NCI-H510A (cell line): ENCODE measurements around the gene MAML2.

Experiments
- DNase-seq: peaks from one replicate; lab custom pipeline; 2025; lab: John Stamatoyannopoulos, UW

MAML2 gene

DNA sequence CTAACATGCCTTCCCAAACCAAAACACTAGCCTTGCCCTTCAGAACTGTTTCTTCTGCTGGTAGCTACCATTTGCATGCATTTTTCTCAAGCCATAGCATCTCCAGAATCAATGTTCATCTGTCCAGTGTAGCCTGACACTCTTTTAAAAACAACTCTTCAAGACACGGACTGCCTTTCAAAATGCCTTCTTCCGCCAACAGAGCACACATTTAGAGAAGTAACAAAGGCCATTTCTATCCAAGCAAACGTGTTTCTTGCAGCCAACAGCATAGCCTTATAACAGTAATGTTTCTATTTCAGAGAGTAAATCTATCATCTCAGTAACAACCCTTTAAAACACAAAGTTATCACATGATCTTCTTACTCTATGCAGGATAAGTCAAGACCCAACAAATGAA, 275.8 kb downstream of the MAML2 start:
- DNase-seq: no peak

DNA sequence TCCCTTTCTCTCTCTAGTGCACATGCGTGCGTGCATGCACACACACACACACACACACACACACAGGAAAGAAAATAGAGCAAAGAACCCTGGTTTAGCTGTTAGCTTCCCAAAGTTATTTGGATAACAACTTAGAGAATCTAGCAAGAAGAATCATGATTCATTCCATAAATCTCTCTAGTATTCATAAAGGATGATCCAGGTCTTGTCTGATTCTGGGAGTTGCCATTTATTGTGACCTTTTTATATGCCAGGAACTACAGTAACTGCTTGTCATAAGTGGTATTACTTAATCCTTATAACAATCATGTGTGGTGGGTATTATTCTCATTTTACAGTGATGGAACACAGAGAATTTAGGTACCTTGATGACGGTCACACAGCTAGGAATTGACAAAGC, 277.6 kb downstream of the MAML2 start:
- DNase-seq: no peak

DNA sequence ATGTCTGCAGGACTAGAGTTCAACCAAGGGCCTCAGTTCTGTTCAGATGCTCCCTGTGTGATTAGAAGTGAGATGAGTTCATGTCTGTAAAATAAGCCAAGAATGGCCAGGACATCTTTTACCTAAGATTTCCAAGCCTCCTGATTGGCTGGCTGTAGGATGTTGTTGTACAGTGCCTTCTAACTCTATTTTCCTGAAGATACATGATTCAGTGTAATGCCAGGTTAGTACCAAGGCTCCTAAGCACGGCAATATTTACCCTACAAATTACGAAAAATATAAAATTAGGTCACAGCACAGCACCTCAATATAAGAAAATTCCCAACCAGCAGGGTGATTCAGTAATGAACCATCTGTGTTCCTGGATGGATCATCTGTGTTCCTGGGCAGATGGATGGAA, 279.1 kb downstream of the MAML2 start:
- no peak for DNase-seq

DNA sequence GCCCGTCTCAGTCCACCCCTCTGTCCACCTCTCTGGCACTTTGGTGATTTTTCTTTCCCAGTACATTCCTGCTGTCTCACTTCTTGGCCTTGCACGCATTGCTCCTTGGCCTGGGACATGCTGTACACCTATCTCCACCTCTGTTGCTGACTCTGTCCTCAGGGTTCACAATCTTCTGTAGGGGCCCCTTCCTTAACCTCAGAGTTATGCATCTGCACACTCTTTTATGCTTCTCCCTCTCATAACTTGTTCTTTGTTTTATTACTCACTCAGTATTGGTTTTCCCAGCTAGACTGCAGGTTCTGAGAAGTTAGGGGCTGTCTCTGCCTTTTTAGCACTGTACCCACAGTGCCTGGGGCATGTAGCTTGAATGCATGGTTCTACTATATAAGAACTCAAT, 279.9 kb downstream of the MAML2 start:
- DNase-seq: no peak

DNA sequence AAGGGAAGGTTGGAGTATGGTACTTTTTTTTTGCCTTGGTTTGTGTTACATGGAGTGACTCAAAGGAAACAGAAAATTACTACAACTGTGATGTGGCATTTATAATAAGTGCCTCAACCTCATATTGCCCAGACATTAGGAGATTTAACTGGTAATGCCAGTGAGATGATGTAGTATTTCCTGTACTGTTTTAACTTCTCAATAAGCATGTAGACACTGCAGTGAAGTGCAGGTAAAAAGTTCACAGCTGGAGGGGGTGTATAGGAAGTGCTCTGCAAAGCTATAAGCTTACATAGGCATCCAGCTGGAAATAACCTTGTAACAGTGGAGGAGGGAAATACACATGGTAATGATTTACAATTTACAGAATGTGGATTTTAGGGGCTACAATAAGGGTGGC, 280.9 kb downstream of the MAML2 start:
- no peak for DNase-seq

DNA sequence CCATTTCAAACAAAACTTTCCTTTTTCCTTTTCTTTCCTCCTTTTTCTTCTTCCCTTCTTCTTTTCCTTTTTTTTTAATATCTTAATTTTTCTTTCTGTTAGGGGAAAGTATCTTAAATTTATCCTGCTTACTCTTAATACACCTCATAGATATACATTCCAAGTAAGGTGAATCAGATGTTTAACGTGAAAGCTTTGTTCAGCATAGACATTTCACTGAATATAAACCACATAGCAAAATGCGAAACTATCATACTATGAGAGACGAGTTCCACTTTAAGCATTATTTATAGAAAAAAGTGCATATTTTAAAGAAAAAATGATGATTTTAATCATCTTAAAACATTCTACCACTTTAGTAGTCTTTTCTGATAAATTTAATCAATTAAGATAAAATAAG, 281.3 kb downstream of the MAML2 start:
- no peak for DNase-seq

DNA sequence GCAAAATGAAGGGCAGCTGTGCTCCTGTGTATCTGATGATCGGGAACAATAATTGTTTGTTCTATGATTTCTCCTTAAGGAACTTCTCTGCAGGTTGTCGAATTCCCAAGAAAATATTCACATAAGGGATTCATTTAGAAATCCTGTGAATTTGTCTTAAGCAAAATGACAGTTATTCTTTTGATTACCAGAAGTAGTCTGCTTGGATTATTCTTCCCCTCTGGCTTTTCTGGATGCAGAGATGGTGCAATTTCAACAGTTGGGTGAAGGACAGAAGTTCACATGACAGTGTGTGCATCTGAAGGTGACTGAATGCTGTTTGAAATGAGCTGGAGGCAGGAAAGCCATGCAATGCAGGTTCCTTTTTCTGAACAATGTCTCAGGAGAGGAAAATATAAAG, 281.9 kb downstream of the MAML2 start:
- DNase-seq: no peak

DNA sequence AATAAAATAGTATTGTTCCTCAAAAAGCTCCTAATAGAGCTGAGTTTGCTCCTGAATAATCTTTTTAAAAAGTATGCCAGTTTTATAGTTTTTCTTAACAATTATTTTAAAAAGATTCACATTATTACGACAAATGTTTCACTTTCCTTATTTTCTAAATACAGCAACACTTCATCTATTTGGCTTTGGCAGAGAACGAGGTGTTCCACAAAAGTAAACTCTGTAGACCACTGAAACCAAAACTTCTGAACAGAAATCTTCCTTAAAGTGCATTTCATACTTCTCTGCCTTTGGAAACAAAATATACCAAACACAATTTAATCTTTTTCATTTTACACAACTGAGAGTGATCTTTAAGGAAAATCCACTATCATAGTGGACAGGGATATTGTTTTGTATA, 285.5 kb downstream of the MAML2 start:
- DNase-seq: no peak

DNA sequence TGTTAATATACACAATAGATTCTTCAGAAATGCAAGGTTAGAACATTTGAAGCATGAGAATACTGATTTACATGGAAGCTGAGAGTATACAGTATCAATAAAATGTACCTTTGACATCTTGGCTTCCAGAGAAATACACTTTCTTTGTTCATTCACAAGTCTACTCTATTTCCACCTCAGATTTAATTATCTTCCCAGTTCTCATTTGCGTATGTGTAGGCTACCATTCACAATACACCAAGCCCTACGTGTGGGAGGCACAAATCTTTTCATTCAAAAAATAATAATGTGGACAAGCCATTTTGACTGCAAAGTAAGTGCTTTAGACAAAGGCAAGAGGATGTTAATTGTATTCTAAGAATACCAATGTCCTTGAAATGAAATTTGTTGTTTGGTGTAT, 286.4 kb downstream of the MAML2 start:
- DNase-seq: no peak

DNA sequence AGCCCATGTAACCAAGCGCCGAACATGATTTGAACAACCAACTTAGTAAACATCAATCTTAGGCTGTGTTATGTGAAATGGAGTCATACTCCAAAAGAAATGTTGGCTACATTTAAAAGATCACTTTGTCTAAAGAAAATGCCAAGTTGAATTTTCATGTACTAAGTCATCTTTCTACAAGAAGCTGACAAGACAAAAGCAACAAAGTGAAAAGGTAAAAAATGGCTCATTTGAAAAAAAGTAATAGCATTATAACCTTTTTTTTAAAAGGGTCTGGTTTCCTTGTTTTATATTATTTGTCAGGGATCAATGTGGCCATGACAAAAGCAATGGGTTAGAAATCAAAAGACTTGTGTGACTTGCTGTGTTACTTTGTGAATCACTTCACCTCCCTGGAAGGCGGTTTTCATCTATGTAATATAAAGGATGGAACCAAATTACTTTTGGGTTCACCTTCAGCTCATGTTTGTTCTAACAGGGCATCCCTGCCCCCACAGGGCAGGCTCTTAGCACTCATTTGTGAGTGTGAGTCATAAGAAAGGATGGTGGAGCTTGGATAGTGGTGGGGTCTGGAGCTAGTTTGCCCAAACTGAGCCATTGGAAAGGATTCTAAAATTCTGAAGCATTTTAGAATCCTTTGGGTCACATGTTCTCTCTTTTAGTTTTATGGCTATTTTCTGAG, 287.1 kb downstream of the MAML2 start:
- DNase-seq: no peak

DNA sequence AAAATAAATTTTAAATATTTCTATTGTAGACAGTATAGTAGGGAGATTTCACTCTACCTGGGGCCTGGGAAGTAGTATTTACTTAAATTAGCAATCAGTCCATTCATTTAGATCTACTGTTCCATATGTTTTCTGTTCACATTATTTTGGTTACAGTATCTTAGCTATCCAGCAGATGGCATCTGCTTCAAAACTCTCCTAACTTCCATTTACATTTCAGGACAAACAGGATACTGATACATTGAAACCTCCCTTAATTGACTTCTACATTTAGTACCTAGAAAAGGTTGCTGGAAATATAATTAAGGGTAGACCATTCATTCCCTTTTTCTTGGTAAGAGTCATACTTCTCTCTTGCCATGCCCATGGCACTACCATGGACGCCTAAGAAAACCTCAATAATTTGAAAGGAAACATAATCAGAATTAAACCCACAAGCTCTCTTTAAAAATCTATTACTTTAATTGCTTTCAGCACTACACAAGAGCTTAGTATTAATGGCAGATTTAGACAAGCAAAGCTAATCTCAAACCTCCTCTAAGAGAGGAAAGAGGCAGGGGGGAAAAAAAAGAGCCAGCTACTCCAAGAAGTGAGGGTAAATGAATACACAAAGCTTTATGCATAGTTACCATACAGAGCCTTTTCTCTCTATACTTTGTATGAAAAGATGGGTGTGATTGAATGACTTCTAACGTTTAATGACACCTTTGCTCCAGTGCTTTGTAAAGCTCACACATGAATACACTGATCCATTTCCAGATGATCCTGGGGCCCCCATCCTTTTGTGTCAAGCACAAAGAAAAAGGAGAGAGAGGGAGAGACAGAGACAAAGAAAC, 287.9 kb downstream of the MAML2 start:
- no peak for DNase-seq

DNA sequence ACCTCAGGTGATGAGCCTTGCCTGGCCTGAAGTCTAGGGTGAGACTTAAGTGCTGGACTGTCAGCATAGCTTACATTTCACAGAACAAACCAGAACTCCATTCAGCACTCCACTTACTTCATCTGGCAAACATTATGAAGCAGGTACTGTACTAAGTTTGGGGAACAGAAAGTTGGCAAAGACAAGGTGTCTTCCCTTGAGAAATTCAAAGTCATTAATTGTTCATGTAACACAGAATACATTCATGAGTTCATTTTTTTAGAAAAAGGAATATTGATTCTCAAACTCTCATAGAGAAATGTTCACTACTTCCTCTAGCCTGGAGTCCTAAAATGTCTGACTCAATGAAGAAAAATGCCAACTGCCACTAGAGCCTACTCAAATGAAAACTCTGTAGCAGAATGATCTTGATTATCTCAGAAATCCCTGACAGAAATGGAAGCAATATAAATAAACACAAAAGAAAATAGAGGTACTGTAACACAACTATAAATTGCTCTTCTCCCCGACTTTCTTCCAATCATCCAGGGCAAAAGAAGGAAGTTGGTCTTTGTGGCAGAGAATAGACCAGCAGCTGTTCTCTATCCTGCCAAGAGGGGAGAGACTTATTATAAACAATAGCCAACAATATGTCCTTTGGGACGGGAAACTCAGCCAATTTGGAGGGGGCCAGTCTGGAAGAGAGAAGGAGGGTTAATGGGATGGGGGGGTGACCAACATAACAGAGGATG, 289.9 kb downstream of the MAML2 start:
- no peak for DNase-seq

DNA sequence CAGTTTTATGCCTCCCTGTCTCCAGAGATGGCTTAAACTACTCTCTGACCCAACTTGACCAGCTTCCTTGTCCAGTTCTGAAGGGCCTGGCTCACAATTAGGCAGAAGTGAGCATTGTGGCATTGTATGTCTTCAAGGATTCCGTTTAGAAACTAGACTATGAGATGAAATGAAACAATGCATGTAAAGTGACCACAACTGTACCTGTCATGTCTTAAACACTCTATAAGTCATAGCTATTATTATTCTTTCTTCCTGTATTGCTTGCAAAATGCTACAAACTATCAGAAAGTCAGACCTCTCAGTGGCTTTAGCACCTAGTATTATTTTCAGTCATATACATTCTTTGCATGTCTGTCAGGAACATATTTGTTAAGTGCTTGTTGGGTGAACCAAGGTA, 291.2 kb downstream of the MAML2 start:
- no peak for DNase-seq

DNA sequence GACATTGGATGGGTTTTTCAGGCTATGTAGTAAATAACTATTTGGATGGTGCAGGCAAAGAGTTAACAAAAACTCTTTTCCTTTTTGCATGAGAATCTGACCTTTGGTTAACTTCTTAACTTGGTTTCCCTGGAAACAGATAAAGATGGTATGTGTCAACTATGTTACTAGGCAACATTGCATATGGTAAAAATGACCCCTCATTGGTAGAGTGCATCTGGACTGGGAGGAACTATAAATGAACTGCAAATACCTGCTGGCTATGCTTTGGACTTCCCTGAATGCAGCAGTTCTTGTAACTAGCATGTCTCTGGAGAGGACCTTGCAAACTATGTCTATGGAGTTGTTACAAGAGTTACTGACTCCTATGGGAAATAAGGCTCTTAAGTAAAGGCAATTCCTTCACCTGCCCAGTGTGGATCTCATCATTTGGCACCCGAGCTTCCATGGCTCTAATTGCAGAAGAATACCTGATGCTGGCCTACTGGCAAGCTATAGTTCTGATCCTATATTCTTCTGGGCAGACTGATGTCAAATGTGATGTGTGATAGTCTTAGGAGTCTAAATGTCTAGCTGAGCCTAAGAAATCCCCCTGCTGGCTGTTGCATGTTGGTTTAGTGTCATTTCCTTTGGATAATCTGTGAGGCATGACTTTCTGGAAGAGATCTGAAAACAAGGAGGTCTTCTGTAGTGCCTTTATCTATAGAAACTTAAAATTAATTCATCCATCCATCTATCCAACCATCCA, 292.4 kb downstream of the MAML2 start:
- DNase-seq: no peak

DNA sequence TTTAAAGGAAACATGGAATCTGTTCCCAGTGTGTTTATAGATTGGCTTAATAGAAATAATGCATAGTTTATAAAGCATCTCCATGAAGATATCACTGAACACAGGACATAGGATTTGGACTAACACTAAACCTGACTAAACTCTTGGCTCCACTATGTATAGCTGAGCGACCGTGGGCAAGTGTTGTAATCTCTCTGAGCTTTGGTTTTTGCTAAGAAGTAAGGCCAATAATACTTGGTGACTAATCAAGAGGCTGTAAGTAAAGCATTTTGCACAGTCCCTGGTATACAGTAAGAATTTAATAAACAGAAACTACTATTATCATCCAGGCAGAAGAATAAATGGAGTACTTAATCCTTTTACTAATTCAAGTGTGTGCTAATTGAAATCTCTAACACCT, 293.6 kb downstream of the MAML2 start:
- DNase-seq: no peak

DNA sequence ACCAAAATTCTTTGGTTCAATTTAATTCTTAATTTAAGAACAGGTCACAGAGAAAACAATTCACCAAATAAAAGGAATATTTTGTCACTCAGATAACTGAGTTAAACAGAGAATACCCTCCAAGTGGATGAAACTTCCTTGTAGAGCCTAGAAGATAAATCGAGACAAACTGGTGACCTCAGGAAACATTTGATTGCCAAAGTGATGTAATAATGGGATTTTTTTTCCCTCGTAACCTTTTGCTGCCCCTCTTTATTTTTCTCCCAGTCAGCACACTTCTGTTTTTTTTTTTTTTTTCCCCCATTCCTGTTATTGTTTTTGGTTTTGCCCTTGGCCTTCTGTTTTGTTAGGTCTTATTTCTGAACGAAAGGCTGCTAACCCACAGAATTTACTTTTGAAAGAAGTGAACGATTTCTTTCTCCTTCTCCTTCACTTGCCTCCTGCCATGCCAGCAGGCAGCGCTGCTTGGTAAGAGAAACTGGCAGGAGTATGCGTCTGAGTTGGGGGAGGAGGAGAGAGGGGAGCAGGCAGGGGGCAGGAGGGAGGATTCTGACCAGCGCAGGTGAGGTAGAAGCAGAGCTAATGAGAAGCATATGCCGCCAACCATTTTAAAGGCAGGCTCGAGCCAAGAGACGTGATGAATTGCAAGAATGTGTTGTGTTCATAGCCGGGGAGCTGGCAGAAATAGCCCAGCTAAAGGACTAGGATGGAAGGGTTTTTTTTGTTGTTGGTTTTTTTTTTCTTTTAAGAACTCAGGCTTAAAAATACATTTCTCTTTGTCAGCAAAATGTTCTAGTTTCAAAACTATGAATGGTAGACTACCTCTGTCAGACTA, 297.2 kb downstream of the MAML2 start:
- no peak for DNase-seq

DNA sequence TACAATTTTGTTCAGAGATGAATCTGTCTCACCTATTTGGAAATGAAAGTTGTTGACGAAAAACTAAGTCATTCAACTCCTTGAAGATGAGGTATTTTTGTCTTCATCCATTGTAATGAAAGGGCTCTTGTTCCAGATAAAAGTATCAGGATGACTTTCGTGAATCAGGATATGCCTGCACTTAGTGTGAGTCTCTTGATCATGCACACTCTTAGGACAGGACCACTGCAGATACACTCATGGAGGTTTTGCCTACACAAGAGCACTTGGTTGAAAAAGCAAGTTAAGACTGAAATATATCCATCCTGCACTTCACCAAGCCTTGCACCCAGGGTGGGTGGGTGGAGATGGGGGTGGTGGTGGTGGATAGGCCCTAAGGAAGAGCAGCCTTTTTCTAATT, 298.2 kb downstream of the MAML2 start:
- no peak for DNase-seq

DNA sequence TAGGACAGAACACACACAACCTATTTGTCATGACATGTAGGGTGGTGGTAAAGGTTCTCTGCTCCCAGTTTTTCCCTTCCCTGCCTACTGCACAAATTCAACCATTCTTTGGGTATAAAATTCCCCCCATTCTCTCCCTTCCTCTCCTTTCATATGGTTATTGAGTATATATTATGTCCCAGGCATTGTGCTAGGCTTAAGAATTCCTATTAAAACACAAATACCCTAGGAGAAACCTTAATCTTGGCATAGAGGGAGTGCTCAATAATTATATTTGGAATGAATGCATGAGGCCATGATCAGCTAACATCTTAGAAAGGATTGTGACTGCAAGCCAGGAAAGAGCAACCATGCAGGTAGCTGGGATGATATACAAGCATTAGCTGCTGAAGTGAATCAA, 298.7 kb downstream of the MAML2 start:
- no peak for DNase-seq

DNA sequence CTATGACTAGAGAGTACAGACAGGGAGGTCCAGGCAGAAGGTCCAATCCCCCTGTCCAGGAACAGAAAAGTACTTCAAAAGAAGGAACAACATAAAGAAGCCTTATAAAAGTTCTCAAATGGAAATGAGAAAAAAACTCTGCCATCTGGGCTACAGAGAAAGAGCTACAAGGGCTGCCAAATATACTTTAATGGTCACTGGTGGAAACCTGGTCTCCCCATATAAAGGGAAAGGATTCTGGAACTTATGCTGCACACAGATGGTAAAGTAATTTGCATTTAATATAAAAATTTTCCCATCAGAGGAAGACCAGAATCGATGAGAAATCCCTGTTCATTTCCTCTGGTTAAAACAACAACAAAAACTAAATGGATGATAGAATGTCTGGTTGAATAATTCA, 299.7 kb downstream of the MAML2 start:
- no peak for DNase-seq

DNA sequence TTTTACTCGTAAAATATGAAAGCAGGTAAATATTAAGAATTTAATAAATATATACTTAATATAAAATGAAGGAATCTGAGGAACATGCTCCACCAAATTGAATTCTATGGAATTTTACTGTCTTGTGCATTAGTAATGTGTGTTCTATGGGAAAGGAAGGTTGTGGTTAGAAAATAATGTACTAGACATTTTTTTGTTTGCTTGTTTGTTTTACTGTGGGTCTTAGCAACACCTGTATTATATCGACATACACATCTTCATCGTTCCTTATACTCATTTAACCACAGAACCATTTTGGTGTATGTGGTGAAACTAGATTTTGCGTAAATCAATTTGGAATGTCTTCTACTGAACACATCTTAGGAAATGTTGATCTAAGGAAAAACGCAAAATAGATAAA, 304.9 kb downstream of the MAML2 start:
- no peak for DNase-seq

DNA sequence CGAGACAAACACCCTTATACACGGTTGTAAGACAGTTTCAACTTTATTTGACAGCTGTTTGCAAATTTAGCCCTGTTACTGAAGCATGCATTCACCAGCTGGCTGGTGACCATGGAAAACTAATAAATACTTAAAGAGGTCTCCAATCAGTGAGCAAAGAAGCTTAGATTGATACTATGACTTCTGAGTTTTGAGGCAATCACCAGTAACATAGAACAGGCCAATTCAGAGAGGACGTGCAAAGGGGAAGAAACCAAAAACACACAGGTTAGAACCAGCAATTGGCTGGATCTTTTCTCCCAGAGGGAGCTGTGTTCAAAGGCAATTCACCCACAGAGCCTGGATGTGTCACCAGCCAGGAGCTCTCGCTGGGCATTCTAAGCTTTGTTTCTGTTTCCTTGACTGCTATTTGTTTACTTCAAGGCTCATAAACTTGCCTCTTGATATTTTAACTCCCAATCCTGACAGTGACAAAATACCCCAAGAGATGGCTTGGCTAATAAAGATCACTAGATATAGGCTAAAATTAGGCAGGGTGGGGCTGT, 305.5 kb downstream of the MAML2 start:
- DNase-seq: no peak
